Measurements from ENCODE around the gene PHLDA1. TPM values are rescaled to one million over a fixed set of nuclear protein-coding genes. Genes with fewer than 3 reads are reported as not detected.

The PHLDA1 gene
- total RNA-seq, 1 donor from 2014 or later = 169 TPM

GRCh38 chr12:76041406-76041805 lies 9.8 kb upstream of the PHLDA1 start:
- TF ChIP-seq CTCF (IDR thresholded peaks at IDR 0.05; ENCODE audit: partially characterized antibody, unreplicated experiment) = no peak
- Mint-ChIP-seq H3K27ac (ENCODE audit: unreplicated experiment) (no peak overlapping the region), H3K4me3 (ENCODE audit: unreplicated experiment) (no peak overlapping the region), H3K27me3 (ENCODE audit: unreplicated experiment) (peaks cover 3% of the 10 kb centered on the region), H3K36me3 (ENCODE audit: unreplicated experiment) (no peaks in the 10 kb centered on the region), H3K9me3 (ENCODE audit: unreplicated experiment) (peaks cover 2% of the 10 kb centered on the region), H3K4me1 (ENCODE audit: low read depth, unreplicated experiment) (peaks cover 13% of the 10 kb centered on the region)
- DNase-seq = no peak

GRCh38 chr12:76040461-76040860 lies 8.9 kb upstream of the PHLDA1 start:
- no peak for DNase-seq
- Mint-ChIP-seq H3K36me3 (ENCODE audit: unreplicated experiment) (no peaks in the 10 kb centered on the region), H3K27me3 (ENCODE audit: unreplicated experiment) (peaks cover 3% of the 10 kb centered on the region), H3K9me3 (ENCODE audit: unreplicated experiment) (peaks cover 2% of the 10 kb centered on the region), H3K27ac (ENCODE audit: unreplicated experiment) (no peak overlapping the region), H3K4me1 (ENCODE audit: low read depth, unreplicated experiment) (peaks cover 18% of the 10 kb centered on the region), H3K4me3 (ENCODE audit: unreplicated experiment) (no peak overlapping the region)
- TF ChIP-seq CTCF (IDR thresholded peaks at IDR 0.05; ENCODE audit: partially characterized antibody, unreplicated experiment) = no peak

GRCh38 chr12:76038176-76038575 lies 6.6 kb upstream of the PHLDA1 start:
- TF ChIP-seq CTCF (IDR thresholded peaks at IDR 0.05; ENCODE audit: partially characterized antibody, unreplicated experiment) = no peak
- Mint-ChIP-seq H3K27ac (ENCODE audit: unreplicated experiment) (no peak overlapping the region), H3K27me3 (ENCODE audit: unreplicated experiment) (peaks cover 3% of the 10 kb centered on the region), H3K9me3 (ENCODE audit: unreplicated experiment) (peaks cover 3% of the 10 kb centered on the region), H3K36me3 (ENCODE audit: unreplicated experiment) (no peaks in the 10 kb centered on the region), H3K4me3 (ENCODE audit: unreplicated experiment) (no peak overlapping the region), H3K4me1 (ENCODE audit: low read depth, unreplicated experiment) (peaks cover 32% of the 10 kb centered on the region)
- DNase-seq = no peak

- H3K9me3 Mint-ChIP-seq (ENCODE audit: unreplicated experiment) = peaks cover 9% of the 10 kb centered on the region
- peak; percentile 81 for TF ChIP-seq CTCF (IDR thresholded peaks at IDR 0.05; ENCODE audit: partially characterized antibody, unreplicated experiment)
- no peaks in the 10 kb centered on the region for H3K36me3 Mint-ChIP-seq (ENCODE audit: unreplicated experiment)
- peak overlapping the region; percentile 44 for H3K4me3 Mint-ChIP-seq (ENCODE audit: unreplicated experiment)
- DNase-seq = no peak
- H3K27me3 Mint-ChIP-seq (ENCODE audit: unreplicated experiment) = peaks cover 9% of the 10 kb centered on the region
- peak overlapping the region; percentile 24 for H3K27ac Mint-ChIP-seq (ENCODE audit: unreplicated experiment)
- H3K4me1 Mint-ChIP-seq (ENCODE audit: low read depth, unreplicated experiment) = peaks cover 37% of the 10 kb centered on the region
These were observed 5.8 kb upstream of the PHLDA1 start for GRCh38 chr12:76037130-76038103.

- TF ChIP-seq CTCF (IDR thresholded peaks at IDR 0.05; ENCODE audit: partially characterized antibody, unreplicated experiment) = no peak
- peaks cover under 1% of the 10 kb centered on the region for H3K36me3 Mint-ChIP-seq (ENCODE audit: unreplicated experiment)
- H3K9me3 Mint-ChIP-seq (ENCODE audit: unreplicated experiment) = peaks cover 19% of the 10 kb centered on the region
- peak overlapping the region; percentile 51 for H3K4me3 Mint-ChIP-seq (ENCODE audit: unreplicated experiment)
- DNase-seq = no peak
- H3K4me1 Mint-ChIP-seq (ENCODE audit: low read depth, unreplicated experiment) = peaks cover 37% of the 10 kb centered on the region
- H3K27ac Mint-ChIP-seq (ENCODE audit: unreplicated experiment) = peak overlapping the region; percentile 41
- H3K27me3 Mint-ChIP-seq (ENCODE audit: unreplicated experiment) = peaks cover 18% of the 10 kb centered on the region
These were observed 3.5 kb upstream of the PHLDA1 start for GRCh38 chr12:76035045-76035444.
